GM19351 (cell line): ENCODE data around the gene CTNNA3.
A peak's percentile ranks its signal among the peaks of the same experiment; 100 is the strongest.

Source experiments
- ATAC-seq: cut with Tn5 transposase; IDR thresholded peaks from one replicate; pipeline ENCODE4 v1.9.1; 2021; ENCODE audit warnings: mild to moderate bottlenecking, moderate library complexity; ENCODE audit not compliant: unreplicated experiment

Gene CTNNA3

GRCh38 chr10:66980246-66980815 lies 715.7 kb downstream of the CTNNA3 start:
- no peak for ATAC-seq

- no peak for ATAC-seq
These were observed 731.0 kb downstream of the CTNNA3 start for GRCh38 chr10:66964946-66965345.

- ATAC-seq, result no peak
These were observed 737.5 kb downstream of the CTNNA3 start for GRCh38 chr10:66958466-66958865.

GRCh38 chr10:66951896-66952295 lies 744.1 kb downstream of the CTNNA3 start:
- ATAC-seq, result no peak

- ATAC-seq, result no peak
These were observed 752.4 kb downstream of the CTNNA3 start for GRCh38 chr10:66943590-66943989.

GRCh38 chr10:66942407-66942806 lies 753.6 kb downstream of the CTNNA3 start:
- ATAC-seq, result no peak

GRCh38 chr10:66941491-66941890 lies 754.5 kb downstream of the CTNNA3 start:
- ATAC-seq, result no peak

- ATAC-seq, result no peak
These were observed 755.0 kb downstream of the CTNNA3 start for GRCh38 chr10:66940965-66941364.

GRCh38 chr10:66934711-66935110 lies 761.3 kb downstream of the CTNNA3 start:
- ATAC-seq, result no peak

GRCh38 chr10:66931949-66932343 lies 764.0 kb downstream of the CTNNA3 start:
- ATAC-seq, result no peak

GRCh38 chr10:66931340-66931948 lies 764.6 kb downstream of the CTNNA3 start:
- ATAC-seq, result peak; percentile 90

- no peak for ATAC-seq
These were observed 766.6 kb downstream of the CTNNA3 start for GRCh38 chr10:66929375-66929774.

- no peak for ATAC-seq
These were observed 767.2 kb downstream of the CTNNA3 start for GRCh38 chr10:66928776-66929175.

- ATAC-seq, result no peak
These were observed 767.8 kb downstream of the CTNNA3 start for GRCh38 chr10:66927971-66928770.

GRCh38 chr10:66927251-66927935 lies 768.6 kb downstream of the CTNNA3 start:
- no peak for ATAC-seq

- no peak for ATAC-seq
These were observed 769.2 kb downstream of the CTNNA3 start for GRCh38 chr10:66926841-66927240.

- peak; percentile 100 for ATAC-seq
These were observed 769.9 kb downstream of the CTNNA3 start, which contains the start of gene LRRTM3 for GRCh38 chr10:66925896-66926715. Gene LRRTM3 (plus strand): TSS chr10:66926036.

GRCh38 chr10:66925373-66925772 lies 770.6 kb downstream of the CTNNA3 start:
- no peak for ATAC-seq

- ATAC-seq, result no peak
These were observed 771.2 kb downstream of the CTNNA3 start for GRCh38 chr10:66924674-66925345.

GRCh38 chr10:66919248-66919647 lies 776.7 kb downstream of the CTNNA3 start:
- no peak for ATAC-seq
